Stimulated activated CD4-positive, alpha-beta T cell treated with anti-CD3 and anti-CD28 coated beads, TNF-alpha, amount 100 ng/mL, for 4 hours (primary cell): Measurements from ENCODE around the gene ARHGAP15.

Experiments
- DNase-seq, 3 experiments: peaks; one replicate each; pipeline ENCODE4 v3.0.0-alpha.2; 2020; ENCODE audit warnings: low read depth in 3 of 3

The ARHGAP15 gene

GRCh38 chr2:143169105-143169504 lies 39.9 kb downstream of the ARHGAP15 start:
- no peak for DNase-seq

- DNase-seq, result no peak
These were observed 42.6 kb downstream of the ARHGAP15 start for GRCh38 chr2:143171817-143172216.

- no peak for DNase-seq
These were observed 46.2 kb downstream of the ARHGAP15 start for GRCh38 chr2:143175438-143175837.

DNA sequence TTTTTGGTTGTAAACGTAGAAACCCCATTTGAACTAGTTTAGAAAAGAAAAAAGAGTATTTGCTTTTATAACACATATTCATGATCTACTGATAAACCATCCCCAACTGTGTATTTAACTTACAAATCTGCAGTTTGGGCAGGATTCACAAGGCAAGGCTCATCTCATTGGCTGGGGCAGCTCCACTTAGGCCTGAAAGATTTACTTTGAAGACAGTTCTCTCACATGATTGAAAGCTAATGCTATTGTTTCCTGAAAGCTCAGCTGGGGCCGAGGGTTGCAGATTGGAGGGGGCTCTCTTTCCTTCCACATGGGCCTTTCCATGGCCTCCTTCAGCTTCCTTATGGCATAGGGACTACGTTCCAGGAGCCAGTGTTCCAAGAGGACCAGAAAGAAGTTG lies 47.4 kb downstream of the ARHGAP15 start:
- DNase-seq, result no peak

DNA sequence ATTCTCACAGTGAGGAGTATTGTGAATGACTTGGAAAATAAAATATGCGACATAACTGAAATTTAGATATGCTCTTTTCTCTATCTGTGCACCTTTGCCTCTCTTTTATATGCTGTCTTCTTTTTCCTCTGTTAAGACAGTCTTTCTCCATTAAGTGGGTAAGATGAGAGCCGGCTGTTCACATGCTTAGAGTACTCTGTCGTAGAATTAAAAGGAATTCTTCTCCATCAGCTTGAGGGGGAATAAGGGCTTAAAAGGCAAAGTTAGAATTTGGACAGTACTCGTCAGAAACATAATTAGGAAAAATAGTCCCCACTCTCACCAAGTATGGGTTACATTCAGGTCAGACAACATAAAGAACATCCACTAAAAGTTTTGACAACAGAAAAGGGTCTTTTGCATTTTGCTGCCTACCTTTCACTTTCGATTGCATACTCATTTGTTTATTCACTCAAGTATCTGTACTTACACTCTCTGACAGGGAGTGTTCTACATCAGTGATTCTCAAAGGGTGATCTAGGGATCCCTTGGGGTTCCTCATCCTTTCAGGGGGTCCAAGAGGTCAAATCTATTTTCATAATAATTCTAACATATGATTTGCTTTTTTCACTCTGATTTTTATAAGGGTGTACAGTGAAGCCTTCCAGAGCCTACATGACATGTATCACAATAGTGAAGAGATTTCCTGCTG lies 48.0 kb downstream of the ARHGAP15 start:
- DNase-seq, result no peak

DNA sequence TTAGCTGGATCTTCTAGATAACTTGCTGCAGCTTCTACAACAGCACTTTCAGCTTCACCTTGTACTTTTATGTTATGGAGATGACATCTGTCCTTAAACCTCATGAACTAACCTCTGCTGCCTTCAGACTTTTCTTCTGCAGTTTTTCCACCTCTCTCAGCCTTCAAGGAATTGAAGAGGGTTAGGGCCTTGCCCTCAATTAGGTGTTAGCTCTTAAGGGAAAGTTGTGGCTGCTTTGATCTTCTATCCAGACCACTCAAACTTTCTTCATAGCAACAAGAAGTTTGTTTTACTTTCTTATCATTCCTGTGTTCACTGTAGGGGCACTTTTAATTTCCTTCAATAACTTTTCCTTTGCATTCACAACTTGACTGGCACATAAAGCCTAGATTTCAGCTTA lies 52.3 kb downstream of the ARHGAP15 start:
- no peak for DNase-seq

DNA sequence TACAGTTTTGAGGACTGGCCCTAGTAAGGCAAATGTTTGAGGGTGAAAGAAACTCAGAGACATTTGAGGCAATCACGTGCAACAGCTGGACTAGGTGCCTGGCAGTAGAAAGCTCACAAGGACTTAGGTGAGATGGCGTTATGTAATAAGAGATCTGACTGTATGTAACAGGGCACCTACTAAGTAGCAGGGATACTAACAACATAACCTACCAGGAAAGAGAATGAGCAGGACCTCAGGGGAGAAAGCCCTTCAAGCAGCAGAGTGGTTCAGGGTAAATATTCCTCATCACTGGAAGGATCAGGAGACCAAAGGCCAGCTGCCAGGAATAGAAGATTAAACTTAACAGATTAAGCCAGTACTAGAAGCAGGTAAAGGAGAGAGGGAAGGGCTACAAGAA lies 53.4 kb downstream of the ARHGAP15 start:
- no peak for DNase-seq

- no peak for DNase-seq
These were observed 54.7 kb downstream of the ARHGAP15 start for GRCh38 chr2:143183804-143184463.

GRCh38 chr2:143186876-143187275 lies 57.7 kb downstream of the ARHGAP15 start:
- DNase-seq, result no peak

- DNase-seq, result no peak
These were observed 61.2 kb downstream of the ARHGAP15 start for GRCh38 chr2:143190431-143190830.

GRCh38 chr2:143192106-143192505 lies 62.9 kb downstream of the ARHGAP15 start:
- no peak for DNase-seq

DNA sequence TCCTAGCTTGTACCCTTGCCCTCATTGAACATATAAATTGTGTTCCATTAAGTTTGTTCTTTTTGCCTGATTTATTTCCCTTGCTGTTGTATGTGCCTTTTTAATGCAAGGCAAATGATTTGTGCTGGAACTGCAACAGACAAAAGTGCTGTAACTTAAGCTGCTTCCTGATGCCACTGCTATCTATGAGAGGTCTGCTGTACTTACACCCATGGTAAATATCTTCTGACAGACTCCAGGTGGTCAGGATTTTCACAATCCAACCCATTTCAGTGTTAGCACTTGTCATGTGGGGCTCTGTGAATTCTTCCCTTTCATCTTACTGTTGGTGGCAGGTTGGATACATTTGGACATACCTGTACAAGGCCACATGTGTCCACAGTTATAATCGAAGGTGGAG lies 63.5 kb downstream of the ARHGAP15 start:
- DNase-seq, result no peak

- no peak for DNase-seq
These were observed 63.9 kb downstream of the ARHGAP15 start for GRCh38 chr2:143193121-143193520.

- DNase-seq, result no peak
These were observed 66.3 kb downstream of the ARHGAP15 start for GRCh38 chr2:143195511-143195910.

DNA sequence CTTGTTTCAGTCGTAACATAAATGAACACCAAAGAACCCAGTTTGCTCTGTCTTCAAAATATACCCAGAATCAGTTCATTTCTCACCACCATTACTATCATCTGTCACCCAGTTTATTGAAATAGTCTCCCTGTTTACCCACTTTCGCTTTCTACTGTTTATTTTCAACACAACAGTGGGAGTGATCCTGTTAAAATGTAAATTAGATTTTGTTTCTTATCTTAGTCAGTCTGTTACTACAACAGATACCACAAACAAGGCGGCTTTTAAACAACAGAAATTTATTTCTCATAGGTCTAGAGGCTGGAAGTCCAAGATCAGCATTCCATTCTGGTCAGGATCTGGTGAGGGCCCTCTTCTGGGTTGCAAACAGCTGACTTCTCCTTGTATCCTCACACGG lies 74.8 kb downstream of the ARHGAP15 start:
- DNase-seq, result no peak

DNA sequence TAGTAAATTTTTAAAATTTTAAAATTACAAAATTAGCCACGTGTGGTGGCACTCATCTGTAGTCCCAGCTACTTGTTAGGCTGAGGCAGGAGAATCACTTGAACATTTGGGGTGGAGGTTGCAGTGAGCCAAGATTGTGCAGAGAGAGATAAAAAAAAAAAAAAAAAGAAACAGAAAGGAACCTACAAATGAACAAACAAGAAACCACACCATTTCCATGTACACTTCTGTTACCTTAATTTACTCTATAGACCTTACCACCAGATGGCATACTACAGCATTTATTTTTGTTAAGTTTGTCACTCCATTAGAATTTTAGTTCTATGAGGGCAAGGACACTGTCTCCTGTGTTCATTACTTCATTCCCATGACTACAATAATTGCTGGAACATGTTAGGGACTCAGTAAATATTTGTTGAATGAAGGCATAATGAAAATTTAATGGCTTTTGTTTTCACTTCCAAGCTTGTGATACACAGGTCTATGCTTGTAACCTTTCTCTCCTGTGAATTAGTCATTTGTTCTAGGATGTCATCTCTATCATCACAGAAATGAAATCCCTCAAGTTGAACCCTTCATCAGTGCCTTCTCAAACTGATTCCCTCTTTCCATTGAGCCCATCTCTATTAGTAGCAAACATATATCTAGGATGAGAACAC lies 76.0 kb downstream of the ARHGAP15 start:
- DNase-seq, result no peak

DNA sequence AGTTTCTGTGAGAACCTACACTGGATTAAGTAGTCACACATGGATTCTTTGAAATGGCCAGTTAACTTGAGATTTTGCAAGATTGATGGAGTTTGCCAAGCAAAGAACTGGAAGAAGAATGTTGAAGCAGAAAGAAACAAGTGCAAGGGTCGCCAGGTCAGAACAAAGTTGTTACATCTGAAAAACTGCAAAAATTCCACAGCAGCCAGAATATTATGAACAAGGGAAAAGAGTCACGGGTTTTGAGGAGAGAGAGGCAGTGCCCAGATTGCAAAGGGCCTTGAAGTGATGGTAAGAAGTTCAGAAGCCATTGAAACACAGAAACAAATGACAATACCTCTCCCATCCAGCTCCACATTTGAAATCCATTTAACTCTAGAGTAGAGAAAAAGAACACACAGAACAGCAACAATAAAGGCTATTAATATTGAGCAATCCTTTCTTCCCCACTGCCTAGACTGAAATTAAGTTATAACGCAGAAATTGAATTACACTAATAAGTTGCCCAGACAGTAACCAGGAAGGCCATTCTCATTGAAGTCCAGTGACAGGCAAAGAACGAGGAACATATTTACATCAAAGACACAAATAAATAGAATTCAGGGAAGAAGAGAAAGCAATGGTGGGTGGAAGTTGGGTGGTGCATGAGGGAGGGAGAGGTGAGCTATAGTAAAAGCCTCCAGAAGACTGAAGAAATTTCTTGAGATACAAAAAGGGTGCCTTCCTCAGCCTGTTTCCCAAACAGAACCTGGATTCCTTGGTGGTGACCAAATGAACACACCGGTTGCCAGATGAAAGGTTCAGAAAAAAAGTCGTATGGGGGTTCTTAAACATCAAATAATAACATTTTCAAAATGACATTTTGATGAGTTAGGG lies 80.6 kb downstream of the ARHGAP15 start:
- no peak for DNase-seq

GRCh38 chr2:143210446-143210819 lies 81.2 kb downstream of the ARHGAP15 start:
- no peak for DNase-seq

DNA sequence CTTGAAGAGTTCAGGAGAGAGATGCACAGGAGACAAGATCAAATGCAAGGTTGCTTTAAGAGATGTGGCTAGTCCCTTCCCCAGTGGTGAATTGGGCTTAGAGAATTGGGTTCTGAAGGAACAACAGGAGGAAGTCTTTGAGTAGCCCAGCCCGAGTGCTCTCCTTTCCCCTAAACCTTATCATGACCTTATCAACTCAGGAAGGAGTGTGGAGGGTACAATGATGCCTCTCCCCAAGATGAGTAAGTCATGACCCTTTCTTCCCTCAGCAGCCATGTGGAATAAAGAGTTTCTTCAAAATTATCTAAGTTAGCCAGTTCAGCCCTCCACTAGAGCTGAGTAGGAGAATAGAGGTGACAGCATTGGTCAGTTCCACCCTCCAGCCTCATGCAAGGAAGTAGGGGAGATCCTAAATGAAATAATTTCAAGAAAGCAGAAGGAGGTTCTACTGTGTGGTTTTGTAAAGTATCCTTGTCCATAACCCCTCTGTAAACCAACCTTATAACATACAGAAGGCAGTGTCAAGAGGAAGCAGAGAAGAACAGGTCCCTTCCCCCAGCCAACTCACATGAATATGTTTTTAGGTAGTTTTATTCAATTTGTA lies 88.4 kb downstream of the ARHGAP15 start:
- DNase-seq, result no peak

DNA sequence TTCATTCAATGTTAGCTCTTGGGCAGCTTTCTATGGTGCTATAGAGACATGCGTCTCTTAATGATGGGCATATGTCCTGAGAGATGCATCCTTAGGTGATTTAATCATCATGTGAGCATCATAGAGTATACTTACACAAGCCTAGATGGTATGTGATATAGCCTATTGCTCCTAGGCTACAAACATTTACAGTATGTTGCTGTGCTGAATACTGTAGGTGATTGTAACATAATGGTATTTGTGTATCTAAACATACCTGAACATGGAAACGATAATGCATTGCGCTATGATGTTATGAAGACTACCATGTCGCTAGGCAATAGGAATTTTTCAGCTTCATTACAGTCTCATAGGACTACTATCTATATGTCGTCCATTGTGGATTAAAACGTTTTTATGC lies 89.4 kb downstream of the ARHGAP15 start:
- DNase-seq, result no peak

- DNase-seq, result no peak
These were observed 90.0 kb downstream of the ARHGAP15 start for GRCh38 chr2:143219266-143219665.

- no peak for DNase-seq
These were observed 94.3 kb downstream of the ARHGAP15 start for GRCh38 chr2:143223556-143223955.
